Smooth muscle cell (in vitro differentiated cells): Measurements from ENCODE around the gene TMEM151B. TPM values are rescaled to one million over a fixed set of nuclear protein-coding genes. Genes with fewer than 3 reads are reported as not detected.
A peak's percentile ranks its signal among the peaks of the same experiment; 100 is the strongest.

Experiments used
- DNase-seq: peaks from one replicate; lab custom pipeline; 2025; ENCODE audit not compliant: unreplicated experiment; lab: John Stamatoyannopoulos, UW
- H2AFZ ChIP-seq: fragments of 200-600 bp; sonication (generic); 2 replicates; pipeline ENCODE4 v1.6.0; 2016; ENCODE audit warnings: antibody characterized with exemption, low read depth, mild to moderate bottlenecking
- H3F3A ChIP-seq: fragments of 200-600 bp; sonication (generic); 2 replicates; pipeline ENCODE4 v1.6.0; 2017; ENCODE audit warnings: antibody characterized with exemption, low read depth
- H3K27ac ChIP-seq: fragments of 200-600 bp; sonication (generic); 2 replicates; pipeline ENCODE4 v1.5.1; 2016; ENCODE audit warnings: low read depth, mild to moderate bottlenecking
- H3K27me3 ChIP-seq: fragments of 200-600 bp; sonication (generic); 2 replicates; pipeline ENCODE4 v1.6.1; 2016; ENCODE audit warnings: low read depth, mild to moderate bottlenecking
- H3K36me3 ChIP-seq: fragments of 200-600 bp; sonication (generic); 2 replicates; pipeline ENCODE4 v1.5.1; 2016; ENCODE audit warnings: low read depth
- H3K4me1 ChIP-seq: fragments of 200-600 bp; sonication (generic); 2 replicates; pipeline ENCODE4 v1.5.1; 2016; ENCODE audit warnings: low read depth
- H3K4me2 ChIP-seq: fragments of 200-600 bp; sonication (generic); 2 replicates; pipeline ENCODE4 v1.6.0; 2016; ENCODE audit warnings: mild to moderate bottlenecking
- H3K4me3 ChIP-seq: fragments of 200-600 bp; sonication (generic); 2 replicates; pipeline ENCODE4 v1.5.1; 2016; ENCODE audit warnings: mild to moderate bottlenecking
- H3K79me2 ChIP-seq: fragments of 200-600 bp; sonication (generic); 2 replicates; pipeline ENCODE4 v1.6.0; 2016; ENCODE audit warnings: low read depth, mild to moderate bottlenecking
- H3K9ac ChIP-seq: fragments of 200-600 bp; sonication (generic); 2 replicates; pipeline ENCODE4 v1.6.0; 2016; ENCODE audit warnings: low read depth
- H3K9me3 ChIP-seq: fragments of 200-600 bp; sonication (generic); replicated peaks from 2 replicates; pipeline ENCODE4 v1.5.1; 2016; ENCODE audit warnings: low read depth
- H4K20me1 ChIP-seq: fragments of 200-600 bp; sonication (generic); 2 replicates; pipeline ENCODE4 v1.6.0; 2016; ENCODE audit warnings: low read depth
- CTCF ChIP-seq: fragments of 200-600 bp; sonication (generic); IDR thresholded peaks from 2 replicates; pipeline ENCODE4 v1.5.1; 2017; ENCODE audit warnings: borderline replicate concordance, mild to moderate bottlenecking, antibody characterized with exemption; ENCODE audit not compliant: insufficient read depth, poor library complexity, severe bottlenecking
- WGBS: methylation state at CpG from one replicate; pipeline ENCODE4 v1.1.7; 2016; ENCODE audit warnings: low lambda C conversion rate; 5-methylcytosine and 5-hydroxymethylcytosine counted together
- polyA plus RNA-seq: library from polyadenylated mRNA; unstranded; fragments of >200 nt; fragmentation: Nextera tagmentation; extraction: Ambion mirVana; gene quantifications from 2 replicates; pipeline ENCODE4 v1.2.1, GENCODE V29; 2016
- total RNA-seq: library from RNA; depleted of rRNA; stranded (reverse); fragments of >200 nt; gene quantifications from 2 replicates; pipeline ENCODE4 v1.2.3, GENCODE V29; 2014

Gene TMEM151B
- total RNA-seq (0.04 TPM in 1 of 2 replicates, not detected in the other), polyA plus RNA-seq (not detected in 2 replicates)

DNA sequence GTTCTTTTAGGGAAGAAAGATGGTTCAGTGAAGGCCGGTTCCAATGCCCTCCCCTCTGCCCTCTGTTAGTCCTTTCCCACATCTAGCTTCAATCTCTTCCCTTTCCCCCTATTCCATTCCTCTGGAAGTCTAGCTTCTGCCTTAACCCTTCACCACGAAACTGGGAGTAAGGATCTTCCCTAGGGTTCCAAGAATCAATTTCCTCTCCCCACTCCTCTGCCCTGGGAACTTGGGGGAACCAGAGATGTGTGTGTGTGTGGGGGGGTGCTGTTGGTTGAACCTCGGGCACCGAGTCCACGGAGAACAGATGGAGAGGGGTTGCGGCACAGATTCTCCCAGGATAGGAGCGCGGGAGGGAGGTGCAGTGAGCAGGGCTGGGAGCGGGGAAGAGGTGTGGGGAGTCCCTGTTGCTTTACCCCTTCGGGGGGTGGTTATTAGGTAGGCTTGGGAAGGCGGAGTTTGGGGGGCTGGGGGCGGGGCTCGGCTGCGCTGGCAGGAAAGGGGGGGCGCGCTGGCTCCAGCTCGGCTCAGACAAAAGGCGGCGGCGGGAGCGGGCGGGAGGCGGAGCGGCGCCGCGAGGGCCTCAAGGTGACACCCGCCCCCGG is at the start of gene TMEM151B:
TSS of gene TMEM151B (plus strand) at position 530 of the 605 bp plus-strand sequence. CDS start 293 bp downstream, outside the sequence.
- no peak for DNase-seq
- TF ChIP-seq CTCF: no peak
- H3K9ac ChIP-seq: no peak within 1 kb of the TSS
- H3K9me3 ChIP-seq: no peaks in the 10 kb centered on the region
- no peak within 1 kb of the TSS for H3K27ac ChIP-seq
- peaks cover 58% of the 10 kb centered on the region for H3K27me3 ChIP-seq
- no peaks in the 10 kb centered on the region for H3K79me2 ChIP-seq
- H4K20me1 ChIP-seq: no peaks in the 10 kb centered on the region
- 16% methylated on average over 11 of the region's 29 CpGs for WGBS
- peak within 1 kb of the TSS; percentile 86 for H3K4me2 ChIP-seq
- H2AFZ ChIP-seq: no peak within 1 kb of the TSS
- no peaks in the 10 kb centered on the region for H3F3A ChIP-seq
- H3K36me3 ChIP-seq: no peaks in the 10 kb centered on the region
- peak within 1 kb of the TSS; percentile 40 for H3K4me3 ChIP-seq
- H3K4me1 ChIP-seq: peaks cover 6% of the 10 kb centered on the region

GRCh38 chr6:44220913-44221290 is 49.3 kb upstream of the TMEM151B start:
- no peaks in the 10 kb centered on the region for H3K36me3 ChIP-seq
- no peak overlapping the region for H2AFZ ChIP-seq
- no peaks in the 10 kb centered on the region for H3K9me3 ChIP-seq
- H3K27me3 ChIP-seq: no peaks in the 10 kb centered on the region
- H3K4me3 ChIP-seq: no peak overlapping the region
- no peak for TF ChIP-seq CTCF
- H3K27ac ChIP-seq: no peak overlapping the region
- H3K4me2 ChIP-seq: no peak overlapping the region
- no peaks in the 10 kb centered on the region for H4K20me1 ChIP-seq
- no peak for DNase-seq
- peaks cover 49% of the 10 kb centered on the region for H3K4me1 ChIP-seq
- H3K9ac ChIP-seq: no peak overlapping the region
- 98% methylated on average over 4 of the region's 4 CpGs for WGBS
- H3K79me2 ChIP-seq: no peaks in the 10 kb centered on the region
- H3F3A ChIP-seq: peaks cover 9% of the 10 kb centered on the region

DNA sequence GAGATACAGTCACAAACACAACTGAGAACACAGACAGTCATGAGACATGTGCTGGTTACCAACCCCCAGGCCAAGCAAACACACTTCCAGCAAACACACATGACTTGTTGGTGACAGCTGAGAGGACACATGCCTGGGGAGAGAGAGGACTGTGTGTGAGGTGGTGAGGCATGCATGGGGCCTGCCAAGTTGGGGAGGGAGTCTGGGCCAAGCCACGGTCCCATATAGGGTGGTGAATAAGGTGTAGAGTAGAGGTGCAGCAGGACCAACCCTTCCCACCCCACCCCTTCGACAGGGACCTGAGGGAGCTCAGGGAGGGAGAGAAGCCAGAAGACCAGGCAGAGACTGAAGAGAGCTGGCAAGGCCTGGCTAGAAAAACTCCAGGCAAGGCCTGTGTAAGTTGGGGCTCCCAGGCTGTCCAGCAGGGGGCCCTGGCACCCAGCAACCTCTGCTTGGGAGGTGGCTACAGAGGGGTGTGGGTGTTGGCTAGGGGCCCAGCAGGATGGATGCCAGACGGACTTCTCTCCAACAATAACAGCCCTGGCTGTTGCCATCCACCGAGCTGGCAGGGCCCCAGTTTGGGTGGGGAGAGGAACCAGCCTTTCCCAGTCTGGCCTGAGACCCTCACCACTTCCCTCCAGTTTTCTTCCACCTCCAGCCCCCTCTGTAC is 48.8 kb upstream of the TMEM151B start:
- no peak overlapping the region for H3K9ac ChIP-seq
- no peak overlapping the region for H3K27ac ChIP-seq
- no peaks in the 10 kb centered on the region for H3K9me3 ChIP-seq
- H3K79me2 ChIP-seq: no peaks in the 10 kb centered on the region
- WGBS: 35% methylated on average over 4 of the region's 4 CpGs
- no peaks in the 10 kb centered on the region for H3K27me3 ChIP-seq
- DNase-seq: peak; percentile 23
- no peaks in the 10 kb centered on the region for H3K36me3 ChIP-seq
- peak; percentile 56 for TF ChIP-seq CTCF
- H3F3A ChIP-seq: peaks cover 9% of the 10 kb centered on the region
- H3K4me3 ChIP-seq: no peak overlapping the region
- no peak overlapping the region for H3K4me2 ChIP-seq
- no peak overlapping the region for H2AFZ ChIP-seq
- peaks cover 54% of the 10 kb centered on the region for H3K4me1 ChIP-seq
- H4K20me1 ChIP-seq: no peaks in the 10 kb centered on the region
